Neural crest cell (in vitro differentiated cells): ENCODE data around the gene MAP4K1. TPM values are rescaled to one million over a fixed set of nuclear protein-coding genes. Genes with fewer than 3 reads are reported as not detected.
A peak's percentile ranks its signal among the peaks of the same experiment; 100 is the strongest.

Experiments
- DNase-seq: peaks from one replicate; pipeline ENCODE4 v3.0.0; 2021; ENCODE audit warnings: low read depth, mixed read lengths, low spot score
- H3K27ac Mint-ChIP-seq: one replicate; pipeline ENCODE4 v1.8.0; 2021; ENCODE audit warnings: mild to moderate bottlenecking, mixed read lengths; ENCODE audit not compliant: unreplicated experiment
- H3K27me3 Mint-ChIP-seq: 2 replicates; pipeline ENCODE4 v1.8.0; 2021; ENCODE audit warnings: low read depth, mild to moderate bottlenecking, mixed read lengths
- H3K36me3 Mint-ChIP-seq: 2 replicates; pipeline ENCODE4 v1.8.0; 2021; ENCODE audit warnings: low read depth, mild to moderate bottlenecking, mixed read lengths
- H3K4me1 Mint-ChIP-seq: 2 replicates; pipeline ENCODE4 v1.8.0; 2021; ENCODE audit warnings: mixed read lengths
- H3K4me3 Mint-ChIP-seq: one replicate; pipeline ENCODE4 v1.8.0; 2021; ENCODE audit warnings: mild to moderate bottlenecking, mixed read lengths
- H3K9me3 Mint-ChIP-seq: 2 replicates; pipeline ENCODE4 v1.8.0; 2021; ENCODE audit warnings: mixed read lengths
- CTCF ChIP-seq: fragments of 200-600 bp; sonication (generic); conservative IDR thresholded peaks from 2 replicates; pipeline ENCODE4 v1.5.0; 2021; ENCODE audit warnings: antibody characterized with exemption, mild to moderate bottlenecking
- total RNA-seq: library from RNA; stranded (reverse); gene quantifications from 2 replicates; pipeline ENCODE4 v1.2.1, GENCODE V29; 2021

Gene MAP4K1
- total RNA-seq, 1 donor from 2014 or later, result 3.4 TPM

- no peaks in the 10 kb centered on the region for H3K36me3 Mint-ChIP-seq
- H3K27ac Mint-ChIP-seq, result peak overlapping the region; percentile 29
- H3K27me3 Mint-ChIP-seq, result no peaks in the 10 kb centered on the region
- no peak for TF ChIP-seq CTCF
- no peaks in the 10 kb centered on the region for H3K9me3 Mint-ChIP-seq
- H3K4me3 Mint-ChIP-seq, result peak overlapping the region; percentile 99
- H3K4me1 Mint-ChIP-seq, result peaks cover 63% of the 10 kb centered on the region
- no peak for DNase-seq
Measured at GRCh38 chr19:38649305-38650171, 31.8 kb upstream of the MAP4K1 start.

- Mint-ChIP-seq H3K9me3 (no peaks in the 10 kb centered on the region), H3K27me3 (no peaks in the 10 kb centered on the region), H3K36me3 (no peaks in the 10 kb centered on the region), H3K27ac (peak overlapping the region; percentile 81), H3K4me3 (peak overlapping the region; percentile 99), H3K4me1 (peaks cover 59% of the 10 kb centered on the region)
- DNase-seq, result no peak
- no peak for TF ChIP-seq CTCF
Measured at GRCh38 chr19:38648769-38649304, 31.1 kb upstream of the MAP4K1 start.

GRCh38 chr19:38647966-38648768 is 30.4 kb upstream of the MAP4K1 start:
- peak overlapping the region; percentile 96 for H3K27ac Mint-ChIP-seq
- no peak for DNase-seq
- TF ChIP-seq CTCF, result no peak
- peak overlapping the region; percentile 99 for H3K4me3 Mint-ChIP-seq
- no peaks in the 10 kb centered on the region for H3K27me3 Mint-ChIP-seq
- peaks cover 52% of the 10 kb centered on the region for H3K4me1 Mint-ChIP-seq
- H3K36me3 Mint-ChIP-seq, result no peaks in the 10 kb centered on the region
- H3K9me3 Mint-ChIP-seq, result no peaks in the 10 kb centered on the region

- Mint-ChIP-seq H3K27ac (peak within 1 kb of the TSS; percentile 96), H3K4me3 (peak within 1 kb of the TSS; percentile 99), H3K9me3 (no peaks in the 10 kb centered on the region), H3K27me3 (no peaks in the 10 kb centered on the region), H3K4me1 (peaks cover 45% of the 10 kb centered on the region), H3K36me3 (no peaks in the 10 kb centered on the region)
- DNase-seq, result peak; percentile 100
- no peak for TF ChIP-seq CTCF
Measured at GRCh38 chr19:38647368-38647965, 29.7 kb upstream of the MAP4K1 start, which contains the start of gene ACTN4. Gene ACTN4 (plus strand): TSS chr19:38647649. CDS start chr19:38647746, 97 bp downstream.

- H3K4me3 Mint-ChIP-seq, result peak overlapping the region; percentile 36
- no peaks in the 10 kb centered on the region for H3K9me3 Mint-ChIP-seq
- no peak for TF ChIP-seq CTCF
- no peak overlapping the region for H3K27ac Mint-ChIP-seq
- DNase-seq, result no peak
- H3K27me3 Mint-ChIP-seq, result no peaks in the 10 kb centered on the region
- H3K36me3 Mint-ChIP-seq, result no peaks in the 10 kb centered on the region
- peaks cover 29% of the 10 kb centered on the region for H3K4me1 Mint-ChIP-seq
Measured at GRCh38 chr19:38644719-38645118, 27.0 kb upstream of the MAP4K1 start.
